GM12873 (cell line): ENCODE results near the gene ASTN2.

Experiments used
- TF ChIP-seq, protein P1 (sequence below): IDR thresholded peaks from 2 replicates; pipeline ENCODE4 v1.5.1; 2012; ENCODE audit warnings: low read depth, mild to moderate bottlenecking, moderate library complexity, low read length, control low read depth; ENCODE audit not compliant: insufficient read depth; ENCODE audit errors: missing control alignments

Gene ASTN2

DNA sequence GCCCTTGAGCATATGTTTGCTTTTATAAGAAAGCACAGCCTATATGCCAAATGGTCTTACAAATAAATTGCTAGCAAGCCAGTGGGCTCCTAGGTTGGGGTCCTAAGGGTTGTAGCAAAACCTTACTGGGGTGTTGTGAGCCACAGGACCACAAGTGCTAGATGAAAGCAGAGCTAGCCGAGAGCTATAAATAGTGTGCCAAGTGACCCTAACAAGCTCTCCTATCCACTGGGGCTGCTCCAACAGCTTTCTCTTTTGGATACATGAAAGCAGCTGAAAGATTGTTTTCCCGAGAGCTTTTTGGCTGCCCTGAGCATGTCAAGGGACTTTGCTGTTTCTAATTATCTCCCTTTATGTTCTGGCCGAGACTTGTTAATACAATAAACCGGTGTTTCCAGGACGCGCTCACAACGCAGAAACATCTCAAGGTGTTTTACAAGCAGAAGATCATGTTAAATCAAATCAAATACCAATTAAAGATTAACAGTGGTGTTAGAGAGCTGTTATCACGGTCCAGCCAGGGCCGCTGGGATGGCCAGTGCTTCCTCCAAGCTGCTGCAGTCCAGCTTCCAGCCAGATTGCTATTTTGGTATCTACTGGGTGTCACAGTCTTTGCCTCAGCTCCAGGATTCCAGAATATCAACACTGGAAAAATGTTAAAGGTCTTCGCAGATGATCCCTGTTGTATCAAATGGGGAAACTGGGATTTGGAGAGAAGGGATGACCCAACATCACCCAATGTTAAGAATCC lies 351.0 kb downstream of the ASTN2 start:
- TF ChIP-seq, protein P1, sequence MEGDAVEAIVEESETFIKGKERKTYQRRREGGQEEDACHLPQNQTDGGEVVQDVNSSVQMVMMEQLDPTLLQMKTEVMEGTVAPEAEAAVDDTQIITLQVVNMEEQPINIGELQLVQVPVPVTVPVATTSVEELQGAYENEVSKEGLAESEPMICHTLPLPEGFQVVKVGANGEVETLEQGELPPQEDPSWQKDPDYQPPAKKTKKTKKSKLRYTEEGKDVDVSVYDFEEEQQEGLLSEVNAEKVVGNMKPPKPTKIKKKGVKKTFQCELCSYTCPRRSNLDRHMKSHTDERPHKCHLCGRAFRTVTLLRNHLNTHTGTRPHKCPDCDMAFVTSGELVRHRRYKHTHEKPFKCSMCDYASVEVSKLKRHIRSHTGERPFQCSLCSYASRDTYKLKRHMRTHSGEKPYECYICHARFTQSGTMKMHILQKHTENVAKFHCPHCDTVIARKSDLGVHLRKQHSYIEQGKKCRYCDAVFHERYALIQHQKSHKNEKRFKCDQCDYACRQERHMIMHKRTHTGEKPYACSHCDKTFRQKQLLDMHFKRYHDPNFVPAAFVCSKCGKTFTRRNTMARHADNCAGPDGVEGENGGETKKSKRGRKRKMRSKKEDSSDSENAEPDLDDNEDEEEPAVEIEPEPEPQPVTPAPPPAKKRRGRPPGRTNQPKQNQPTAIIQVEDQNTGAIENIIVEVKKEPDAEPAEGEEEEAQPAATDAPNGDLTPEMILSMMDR: no peak

GRCh38 chr9:117060963-117061362 lies 353.9 kb downstream of the ASTN2 start:
- TF ChIP-seq, protein P1: no peak

GRCh38 chr9:117050007-117050406 lies 364.9 kb downstream of the ASTN2 start:
- TF ChIP-seq, protein P1: no peak

DNA sequence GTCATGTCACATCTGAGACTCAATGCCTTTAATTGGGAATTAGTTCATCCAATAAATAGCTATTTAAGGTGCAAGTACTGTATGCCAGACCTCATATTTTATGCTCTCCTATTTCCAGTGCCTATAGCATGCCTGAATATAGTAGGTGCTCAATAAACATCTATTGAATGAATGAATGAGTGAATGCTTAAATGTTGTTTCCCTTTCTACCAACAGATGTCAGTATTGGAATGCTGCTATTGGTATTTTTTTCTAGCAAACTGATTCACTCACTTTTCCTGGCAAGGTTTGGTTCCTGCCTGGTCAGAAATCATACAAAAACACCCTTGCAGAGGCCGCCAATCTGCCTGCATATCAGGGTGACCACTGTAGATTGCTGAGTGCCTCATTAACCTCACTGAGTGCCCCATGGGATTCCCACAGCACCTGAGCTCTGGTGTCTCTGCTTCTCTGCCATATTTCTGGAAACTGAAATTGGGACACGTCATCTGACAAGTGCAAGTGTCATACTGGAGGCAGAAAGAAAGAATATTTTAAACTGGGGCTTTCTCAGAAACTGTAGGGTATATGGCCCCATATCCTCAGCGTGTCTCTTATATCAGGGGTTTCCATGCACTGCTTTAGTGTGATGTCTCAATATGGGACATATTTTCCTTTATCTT lies 368.1 kb downstream of the ASTN2 start:
- TF ChIP-seq, protein P1: peak; percentile 39

DNA sequence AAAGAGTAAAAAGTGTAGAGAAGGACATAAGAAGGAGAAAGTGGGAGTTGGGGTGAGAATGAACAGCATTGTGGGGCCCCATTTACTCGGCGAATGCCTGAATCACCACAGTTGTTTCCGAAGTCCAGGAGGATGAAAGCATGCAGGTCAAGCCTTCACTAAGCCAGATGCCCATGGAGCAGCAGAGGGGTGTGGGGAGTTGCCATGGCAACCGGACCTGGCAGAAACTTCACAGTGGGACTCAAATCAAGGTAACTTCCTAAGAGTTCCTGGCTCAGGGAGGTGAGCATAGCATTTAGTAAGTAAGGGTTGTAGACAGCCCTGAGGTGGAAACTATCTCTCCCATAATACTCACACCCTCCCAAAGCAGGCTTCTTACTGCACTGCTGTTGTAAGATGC lies 370.6 kb downstream of the ASTN2 start:
- TF ChIP-seq, protein P1: no peak

- TF ChIP-seq, protein P1: no peak
Measured at GRCh38 chr9:117043159-117043558, 371.7 kb downstream of the ASTN2 start.

- TF ChIP-seq, protein P1: no peak
Measured at GRCh38 chr9:117035546-117035945, 379.3 kb downstream of the ASTN2 start.
